8988T (cell line): Measurements from ENCODE around the gene S100A8.
"Not testable (repeated sequence)": the region's sequence is repeated elsewhere in the genome, so short reads cannot be mapped to it uniquely, and the experiment has no call there.

ENCODE experiments used
- DNase-seq: peaks from one replicate; pipeline ENCODE4 v3.0.0; 2011

The S100A8 gene

GRCh38 chr1:153390938-153391710, at the start of gene S100A8:
Gene S100A8, minus strand, starts transcription at chr1:153391073. Its CDS starts 538 bp downstream, at chr1:153390535.
- no peak for DNase-seq

GRCh38 chr1:153439273-153439672, 48.4 kb upstream of the S100A8 start:
- no peak for DNase-seq

- no peak for DNase-seq
Measured at GRCh38 chr1:153438599-153438998, 47.7 kb upstream of the S100A8 start.

- DNase-seq = no peak
Measured at GRCh38 chr1:153437236-153437635, 46.4 kb upstream of the S100A8 start.

GRCh38 chr1:153434746-153435455, 44.0 kb upstream of the S100A8 start:
- no peak for DNase-seq

- DNase-seq = no peak
Measured at GRCh38 chr1:153432874-153433681, 42.2 kb upstream of the S100A8 start.

GRCh38 chr1:153431928-153432327, 41.1 kb upstream of the S100A8 start:
- no peak for DNase-seq

- no peak for DNase-seq
Measured at GRCh38 chr1:153431427-153431826, 40.6 kb upstream of the S100A8 start.

GRCh38 chr1:153431002-153431401, 40.1 kb upstream of the S100A8 start:
- DNase-seq = no peak

GRCh38 chr1:153430561-153430960, 39.7 kb upstream of the S100A8 start:
- DNase-seq = no peak

GRCh38 chr1:153430166-153430553, 39.3 kb upstream of the S100A8 start:
- DNase-seq = no peak

GRCh38 chr1:153429266-153430165, 38.6 kb upstream of the S100A8 start:
- DNase-seq = no peak

GRCh38 chr1:153428791-153429190, 37.9 kb upstream of the S100A8 start:
- DNase-seq = peak; percentile 32

- DNase-seq = no peak
Measured at GRCh38 chr1:153428073-153428638, 37.3 kb upstream of the S100A8 start.

GRCh38 chr1:153426809-153427208, 35.9 kb upstream of the S100A8 start:
- DNase-seq = no peak

- DNase-seq = no peak
Measured at GRCh38 chr1:153422450-153423068, 31.7 kb upstream of the S100A8 start.

GRCh38 chr1:153420306-153420705, 29.4 kb upstream of the S100A8 start:
- no peak for DNase-seq

GRCh38 chr1:153419436-153419793, 28.5 kb upstream of the S100A8 start:
- DNase-seq = not testable (repeated sequence)

- DNase-seq = not testable (repeated sequence)
Measured at GRCh38 chr1:153418758-153419435, 28.0 kb upstream of the S100A8 start.

GRCh38 chr1:153417136-153417888, 26.4 kb upstream of the S100A8 start:
- no peak for DNase-seq
